GM12878 (cell line): Measurements from ENCODE around the gene CEP89. TPM values are rescaled to one million over a fixed set of nuclear protein-coding genes. Genes with fewer than 3 reads are reported as not detected.

ENCODE experiments used
- ATAC-seq: fragments of 200-7000 bp; cut with Tn5 transposase; 3 replicates; pipeline ENCODE4 v1.9.1; 2020; ENCODE audit warnings: mild to moderate bottlenecking, moderate library complexity
- BruUV-seq: library from RNA; stranded (reverse); fragments of 400-500 nt; replicated peaks from 2 replicates; lab custom pipeline; 2021; lab: Mats Ljungman, UMichigan
- CTCF ChIA-PET: fragments of 300-600 bp; sonication (Branson Sonifier 250); formaldehyde crosslinking; extraction: SDS; loops from one replicate; lab custom pipeline; 2021; ENCODE audit warnings: inconsistent platforms; lab: Yijun Ruan, JAX
- POLR2A ChIA-PET: fragments of 350-600 bp; formaldehyde crosslinking; extraction: SDS; loops from one replicate; lab custom pipeline; 2021; ENCODE audit warnings: inconsistent platforms; lab: Charles Lee
- RAD21 ChIA-PET: fragments of 300-600 bp; sonication (Branson Sonifier 250); formaldehyde crosslinking; loops from one replicate; lab custom pipeline; 2023; ENCODE audit warnings: antibody characterized with exemption; ENCODE audit not compliant: unreplicated experiment; lab: Charles Lee
- SMC1A ChIA-PET: fragments of 300-600 bp; sonication (Branson Sonifier 250); formaldehyde crosslinking; loops from one replicate; lab custom pipeline; 2023; ENCODE audit not compliant: unreplicated experiment, uncharacterized antibody; lab: Charles Lee
- DNase-seq: peaks from one replicate; pipeline ENCODE4 v3.0.0-alpha.2; 2011; ENCODE audit warnings: low read depth, low spot score
- FAIRE-seq: peaks from 3 replicates; lab custom pipeline; 2011; peaks lifted over from hg19 to GRCh38; lab: Jason Lieb, UNC
- H2AFZ ChIP-seq: 2 replicates; pipeline ENCODE4 v1.6.0; 2011; ENCODE audit warnings: low read depth, low read length, control low read depth; ENCODE audit not compliant: control insufficient read depth
- H3K27ac ChIP-seq: 2 replicates; pipeline ENCODE4 v1.5.1; 2011; ENCODE audit warnings: control low read depth; ENCODE audit not compliant: control insufficient read depth, insufficient read depth
- H3K27me3 ChIP-seq, 2 experiments: replicated peaks in 1 of 2; 2 replicates each; pipeline versions ENCODE4 v1.6.0 to v1.6.1; 2011; ENCODE audit warnings: low read length in 1 of 2; ENCODE audit not compliant: control insufficient read depth in 2 of 2, insufficient read depth in 2 of 2
- H3K36me3 ChIP-seq, 2 experiments: 2 replicates each; pipeline ENCODE4 v1.5.1; 2011; ENCODE audit warnings: low read length in 1 of 2; ENCODE audit not compliant: control insufficient read depth in 2 of 2, insufficient read depth in 2 of 2
- H3K4me1 ChIP-seq: 2 replicates; pipeline ENCODE4 v1.6.1; 2011; ENCODE audit warnings: mild to moderate bottlenecking, low read length, moderate library complexity, mixed read lengths; ENCODE audit not compliant: control insufficient read depth, insufficient read depth
- H3K4me2 ChIP-seq: 2 replicates; pipeline ENCODE4 v1.6.0; 2011; ENCODE audit warnings: control low read depth; ENCODE audit not compliant: control insufficient read depth, insufficient read depth
- H3K4me3 ChIP-seq: fragments of 200-600 bp; sonication (generic); 2 replicates; pipeline ENCODE4 v1.5.1; 2016
- H3K79me2 ChIP-seq: 2 replicates; pipeline ENCODE4 v1.6.0; 2011; ENCODE audit warnings: low read length; ENCODE audit not compliant: control insufficient read depth, insufficient read depth
- H3K9ac ChIP-seq: 2 replicates; pipeline ENCODE4 v1.8.0; 2011; ENCODE audit warnings: low read length, control low read depth, mixed read lengths; ENCODE audit not compliant: control insufficient read depth, insufficient read depth
- H3K9me3 ChIP-seq: replicated peaks from 3 replicates; pipeline ENCODE4 v1.5.1; 2011; ENCODE audit warnings: mild to moderate bottlenecking, low read length; ENCODE audit not compliant: control insufficient read depth, insufficient read depth
- H4K20me1 ChIP-seq: 2 replicates; pipeline ENCODE4 v1.6.0; 2011; ENCODE audit not compliant: control insufficient read depth, insufficient read depth
- CREB1 ChIP-seq: IDR thresholded peaks from 2 replicates; pipeline ENCODE4 v1.6.1; 2012; ENCODE audit warnings: low read depth, mild to moderate bottlenecking, inconsistent platforms
- MXI1 ChIP-seq: fragments of 150-350 bp; IDR thresholded peaks from 2 replicates; pipeline ENCODE4 v1.6.1; 2011; ENCODE audit warnings: low read depth, mild to moderate bottlenecking, inconsistent platforms, low read length, improper control_type of control experiment
- NR2F1 ChIP-seq: fragments of 450-650 bp; conservative IDR thresholded peaks from 2 replicates; pipeline ENCODE4 v1.6.1; 2017; ENCODE audit warnings: mild to moderate bottlenecking
- SPI1 ChIP-seq: IDR thresholded peaks from 2 replicates; pipeline ENCODE4 v1.6.1; 2011; ENCODE audit warnings: low read depth, mild to moderate bottlenecking, low read length, moderate library complexity, borderline replicate concordance; ENCODE audit not compliant: insufficient read depth
- ZNF24 ChIP-seq: fragments of 450-650 bp; IDR thresholded peaks from 2 replicates; pipeline ENCODE4 v1.6.1; 2017; ENCODE audit warnings: antibody characterized with exemption, mild to moderate bottlenecking
- ZSCAN29 ChIP-seq: fragments of 450-650 bp; IDR thresholded peaks from 2 replicates; pipeline ENCODE4 v1.6.1; 2017; ENCODE audit warnings: mild to moderate bottlenecking, moderate library complexity
- WGBS: methylation state at CpG from one replicate; pipeline ENCODE4 v1.1.6; 2016; ENCODE audit warnings: low lambda C conversion rate; ENCODE audit not compliant: insufficient replicate concordance, insufficient coverage; ENCODE audit errors: missing lambda C conversion rate; 5-methylcytosine and 5-hydroxymethylcytosine counted together
- in situ Hi-C: fragments of 300-500 bp; cut with MboI; formaldehyde crosslinking; loops from 9 replicates; pipeline ENCODE4 v1.14.3; 2018; ENCODE audit warnings: mixed read lengths
- intact Hi-C: fragments of 100-400 bp; cut with micrococcal nuclease; formaldehyde crosslinking; loops from one replicate; pipeline ENCODE4 v1.14.2; 2022; ENCODE audit not compliant: unreplicated experiment
- polyA plus RNA-seq, 11 experiments: library from polyadenylated mRNA; depleted of rRNA in 4 of 11; unstranded in 6 of 11; stranded (reverse) in 5 of 11; fragments of >200 nt; fragmentation: Nextera tagmentation in 4 of 11; fragmentation: Illumina TruSeq in 1 of 11; extraction: Ambion mirVana in 4 of 11; extraction: Trizol in 1 of 11; gene quantifications; 1 replicate in 1 of 11; 2 replicates in 10 of 11; pipeline versions ENCODE4 v1.2.1 to v1.2.3, GENCODE V29; 2011 to 2016; ENCODE audit warnings: inconsistent platforms in 2 of 11, missing spikeins in 2 of 11, low read depth in 1 of 11
- total RNA-seq, 4 experiments: library from RNA; depleted of rRNA in 3 of 4; stranded (reverse); fragments of >200 nt in 3 of 4; fragmentation: Illumina TruSeq in 1 of 4; extraction: Trizol in 1 of 4; gene quantifications; 2 replicates each; pipeline versions ENCODE4 v1.2.1 to v1.2.3, GENCODE V29; 2013 to 2021
- TF ChIP-seq, protein P1 (sequence below): fragments of 450-650 bp; IDR thresholded peaks from 2 replicates; pipeline ENCODE4 v1.6.1; 2016; ENCODE audit warnings: mild to moderate bottlenecking, moderate library complexity, borderline replicate concordance
- TF ChIP-seq, protein P2 (sequence below): IDR thresholded peaks from 2 replicates; pipeline ENCODE4 v1.6.1; 2011; ENCODE audit warnings: low read depth, mild to moderate bottlenecking, low read length, moderate library complexity, borderline replicate concordance; ENCODE audit errors: extremely low read depth

The CEP89 gene
- total and polyA plus RNA-seq, 10 of the 15 experiments (the other 5 are each of a cell fraction or from before 2014, with no cell fraction given), result 6.0 to 19.3 (median 10.2) TPM

GRCh38 chr19:32866564-32867265 lies 105.0 kb downstream of the CEP89 start:
- no peak overlapping the region for H2AFZ ChIP-seq
- no peak for FAIRE-seq
- no peaks in the 10 kb centered on the region for H3K9me3 ChIP-seq
- no peak overlapping the region for H3K4me2 ChIP-seq
- no peaks in the 10 kb centered on the region for H3K79me2 ChIP-seq
- ChIA-PET POLR2A (no interaction called here), SMC1A (interaction anchor here (0.6 kb wide), 1 partner anchor 1188 kb away, joined by 3 read pairs; no protein-coding TSS in a partner anchor), RAD21 (no interaction called here), CTCF (no interaction called here)
- no peak overlapping the region for H3K9ac ChIP-seq
- H3K27ac ChIP-seq, result no peak overlapping the region
- no TSS peak for BruUV-seq
- in situ Hi-C loops (no loop called here), intact Hi-C loops (no loop called here)
- WGBS, result 50% methylated on average over 11 of the region's 12 CpGs
- no peaks in the 10 kb centered on the region for H4K20me1 ChIP-seq
- ATAC-seq, result no peak
- DNase-seq, result no peak
- TF ChIP-seq, protein P1, sequence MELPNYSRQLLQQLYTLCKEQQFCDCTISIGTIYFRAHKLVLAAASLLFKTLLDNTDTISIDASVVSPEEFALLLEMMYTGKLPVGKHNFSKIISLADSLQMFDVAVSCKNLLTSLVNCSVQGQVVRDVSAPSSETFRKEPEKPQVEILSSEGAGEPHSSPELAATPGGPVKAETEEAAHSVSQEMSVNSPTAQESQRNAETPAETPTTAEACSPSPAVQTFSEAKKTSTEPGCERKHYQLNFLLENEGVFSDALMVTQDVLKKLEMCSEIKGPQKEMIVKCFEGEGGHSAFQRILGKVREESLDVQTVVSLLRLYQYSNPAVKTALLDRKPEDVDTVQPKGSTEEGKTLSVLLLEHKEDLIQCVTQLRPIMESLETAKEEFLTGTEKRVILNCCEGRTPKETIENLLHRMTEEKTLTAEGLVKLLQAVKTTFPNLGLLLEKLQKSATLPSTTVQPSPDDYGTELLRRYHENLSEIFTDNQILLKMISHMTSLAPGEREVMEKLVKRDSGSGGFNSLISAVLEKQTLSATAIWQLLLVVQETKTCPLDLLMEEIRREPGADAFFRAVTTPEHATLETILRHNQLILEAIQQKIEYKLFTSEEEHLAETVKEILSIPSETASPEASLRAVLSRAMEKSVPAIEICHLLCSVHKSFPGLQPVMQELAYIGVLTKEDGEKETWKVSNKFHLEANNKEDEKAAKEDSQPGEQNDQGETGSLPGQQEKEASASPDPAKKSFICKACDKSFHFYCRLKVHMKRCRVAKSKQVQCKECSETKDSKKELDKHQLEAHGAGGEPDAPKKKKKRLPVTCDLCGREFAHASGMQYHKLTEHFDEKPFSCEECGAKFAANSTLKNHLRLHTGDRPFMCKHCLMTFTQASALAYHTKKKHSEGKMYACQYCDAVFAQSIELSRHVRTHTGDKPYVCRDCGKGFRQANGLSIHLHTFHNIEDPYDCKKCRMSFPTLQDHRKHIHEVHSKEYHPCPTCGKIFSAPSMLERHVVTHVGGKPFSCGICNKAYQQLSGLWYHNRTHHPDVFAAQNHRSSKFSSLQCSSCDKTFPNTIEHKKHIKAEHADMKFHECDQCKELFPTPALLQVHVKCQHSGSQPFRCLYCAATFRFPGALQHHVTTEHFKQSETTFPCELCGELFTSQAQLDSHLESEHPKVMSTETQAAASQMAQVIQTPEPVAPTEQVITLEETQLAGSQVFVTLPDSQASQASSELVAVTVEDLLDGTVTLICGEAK, result no peak
- TF ChIP-seq ZSCAN29 (no peak), ZNF24 (no peak), CREB1 (no peak), NR2F1 (no peak), SPI1 (no peak), MXI1 (no peak)
- TF ChIP-seq, protein P2, sequence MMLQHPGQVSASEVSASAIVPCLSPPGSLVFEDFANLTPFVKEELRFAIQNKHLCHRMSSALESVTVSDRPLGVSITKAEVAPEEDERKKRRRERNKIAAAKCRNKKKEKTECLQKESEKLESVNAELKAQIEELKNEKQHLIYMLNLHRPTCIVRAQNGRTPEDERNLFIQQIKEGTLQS, result no peak
- H3K4me3 ChIP-seq, result no peak overlapping the region
- no peaks in the 10 kb centered on the region for H3K36me3 ChIP-seq
- no peaks in the 10 kb centered on the region for H3K4me1 ChIP-seq
- H3K27me3 ChIP-seq, result no peaks in the 10 kb centered on the region
